DND-41 (cell line): ENCODE results near the gene IL21.

Source experiments
- CTCF ChIP-seq: IDR thresholded peaks from 2 replicates; pipeline ENCODE4 v1.5.1; 2012; ENCODE audit warnings: borderline replicate concordance, low read length, moderate library complexity, mild to moderate bottlenecking; ENCODE audit not compliant: poor library complexity, severe bottlenecking; ENCODE audit errors: extremely low read depth
- EZH2 ChIP-seq: IDR thresholded peaks from 3 replicates; pipeline ENCODE4 v1.6.1; 2012; ENCODE audit warnings: borderline replicate concordance, low read depth, mild to moderate bottlenecking, moderate library complexity, low read length, inconsistent platforms; ENCODE audit not compliant: severe bottlenecking

- TF ChIP-seq EZH2 (no peak), CTCF (no peak)
Observed at GRCh38 chr4:122633211-122633610, 12.3 kb upstream of the IL21 start.
